Karpas-422 (cell line): ENCODE measurements around the gene AQP3. TPM values are rescaled to one million over a fixed set of nuclear protein-coding genes. Genes with fewer than 3 reads are reported as not detected.
"Not testable (repeated sequence)": the region's sequence is repeated elsewhere in the genome, so short reads cannot be mapped to it uniquely, and the experiment has no call there.

Source experiments
- DNase-seq: peaks from one replicate; pipeline ENCODE4 v3.0.0-alpha.2; 2015
- H2AFZ ChIP-seq: fragments of 200-600 bp; sonication (generic); 2 replicates; pipeline ENCODE4 v1.6.1; 2014; ENCODE audit warnings: antibody characterized with exemption, low read length, mixed read lengths
- H3K27ac ChIP-seq: fragments of 200-600 bp; sonication (generic); 2 replicates; pipeline ENCODE4 v1.5.1; 2014; ENCODE audit warnings: mild to moderate bottlenecking, low read length, moderate library complexity
- H3K27me3 ChIP-seq: fragments of 200-600 bp; sonication (generic); 2 replicates; pipeline ENCODE4 v1.6.1; 2014; ENCODE audit warnings: low read length, mixed read lengths
- H3K36me3 ChIP-seq: fragments of 200-600 bp; sonication (generic); 2 replicates; pipeline ENCODE4 v1.6.1; 2014; ENCODE audit warnings: low read length, mixed read lengths; ENCODE audit not compliant: insufficient read depth
- H3K4me1 ChIP-seq: fragments of 200-600 bp; sonication (generic); 2 replicates; pipeline ENCODE4 v1.6.1; 2014; ENCODE audit warnings: mild to moderate bottlenecking, low read length, mixed read lengths
- H3K4me2 ChIP-seq: fragments of 200-600 bp; sonication (generic); 2 replicates; pipeline ENCODE4 v1.6.1; 2014; ENCODE audit warnings: low read length, low read depth, mild to moderate bottlenecking; ENCODE audit not compliant: poor library complexity, severe bottlenecking
- H3K4me3 ChIP-seq: fragments of 200-600 bp; sonication (generic); 2 replicates; pipeline ENCODE4 v1.5.1; 2014; ENCODE audit warnings: mild to moderate bottlenecking, antibody characterized with exemption, low read length, mixed read lengths
- H3K79me2 ChIP-seq: fragments of 200-600 bp; sonication (generic); 2 replicates; pipeline ENCODE4 v1.6.1; 2014; ENCODE audit warnings: mild to moderate bottlenecking, low read length, mixed read lengths
- H3K9ac ChIP-seq: fragments of 200-600 bp; sonication (generic); 2 replicates; pipeline ENCODE4 v1.6.0; 2014; ENCODE audit warnings: low read length
- H3K9me2 ChIP-seq: fragments of 200-600 bp; sonication (generic), shearing (Covaris generic); replicated peaks from 2 replicates; pipeline ENCODE4 v1.6.0; 2014; ENCODE audit warnings: mild to moderate bottlenecking, low read length, moderate library complexity; ENCODE audit not compliant: insufficient read depth
- H3K9me3 ChIP-seq: fragments of 300-700, 200-600 bp; sonication (generic); 2 replicates; pipeline ENCODE4 v1.6.1; 2014; ENCODE audit warnings: low read length, mixed read lengths
- H4K20me1 ChIP-seq: fragments of 200-600 bp; sonication (generic); 2 replicates; pipeline ENCODE4 v1.6.1; 2014; ENCODE audit warnings: mild to moderate bottlenecking, antibody characterized with exemption, low read length, low read depth; ENCODE audit not compliant: insufficient read depth
- total RNA-seq: library from RNA; depleted of rRNA; stranded (reverse); fragments of >200 nt; shearing (Covaris generic); gene quantifications from 2 replicates; pipeline ENCODE4 v1.2.3, GENCODE V29; 2014; ENCODE audit warnings: low replicate concordance

The AQP3 gene
- total RNA-seq, 1 experiment from 2014 or later = not detected

GRCh38 chr9:33425128-33425533, 22.3 kb downstream of the AQP3 start:
- Histone ChIP-seq H3K4me1 (no peaks in the 10 kb centered on the region), H3K27ac (no peak overlapping the region), H3K4me2 (no peak overlapping the region), H3K4me3 (no peak overlapping the region), H3K27me3 (no peaks in the 10 kb centered on the region), H2AFZ (no peak overlapping the region), H3K9ac (no peak overlapping the region), H3K36me3 (no peaks in the 10 kb centered on the region), H3K79me2 (no peaks in the 10 kb centered on the region), H4K20me1 (no peaks in the 10 kb centered on the region), H3K9me3 (no peaks in the 10 kb centered on the region), H3K9me2 (no peaks in the 10 kb centered on the region)
- DNase-seq = no peak

GRCh38 chr9:33424492-33424891, 22.9 kb downstream of the AQP3 start:
- H3K4me3 ChIP-seq, H3K4me1 ChIP-seq, DNase-seq, H3K4me2 ChIP-seq, H3K9ac ChIP-seq, H3K27ac ChIP-seq, H3K36me3 ChIP-seq, H2AFZ ChIP-seq, H3K27me3 ChIP-seq, H3K9me2 ChIP-seq, H3K9me3 ChIP-seq, H4K20me1 ChIP-seq, H3K79me2 ChIP-seq: not testable (repeated sequence)

- not testable (repeated sequence) for H3K27me3 ChIP-seq, H3K4me3 ChIP-seq, H4K20me1 ChIP-seq, H3K9me2 ChIP-seq, H3K4me2 ChIP-seq, H3K4me1 ChIP-seq, H3K79me2 ChIP-seq, H3K36me3 ChIP-seq, H3K9ac ChIP-seq, H3K27ac ChIP-seq, H3K9me3 ChIP-seq, H2AFZ ChIP-seq, DNase-seq
Observed at GRCh38 chr9:33424043-33424442, 23.4 kb downstream of the AQP3 start.

- H3K9me3 ChIP-seq = no peaks in the 10 kb centered on the region
- no peak overlapping the region for H3K27ac ChIP-seq
- H3K9me2 ChIP-seq = no peaks in the 10 kb centered on the region
- H3K4me1 ChIP-seq = peaks cover 3% of the 10 kb centered on the region
- H3K36me3 ChIP-seq = no peaks in the 10 kb centered on the region
- H3K4me2 ChIP-seq = no peak overlapping the region
- no peaks in the 10 kb centered on the region for H4K20me1 ChIP-seq
- H2AFZ ChIP-seq = no peak overlapping the region
- no peak overlapping the region for H3K9ac ChIP-seq
- H3K79me2 ChIP-seq = no peaks in the 10 kb centered on the region
- DNase-seq = no peak
- no peaks in the 10 kb centered on the region for H3K27me3 ChIP-seq
- no peak overlapping the region for H3K4me3 ChIP-seq
Observed at GRCh38 chr9:33419708-33420303, 27.6 kb downstream of the AQP3 start.

GRCh38 chr9:33418090-33418489, 29.3 kb downstream of the AQP3 start:
- H3K9me3 ChIP-seq = no peaks in the 10 kb centered on the region
- H3K79me2 ChIP-seq = no peaks in the 10 kb centered on the region
- no peak overlapping the region for H3K9ac ChIP-seq
- H2AFZ ChIP-seq = no peak overlapping the region
- no peaks in the 10 kb centered on the region for H4K20me1 ChIP-seq
- no peak overlapping the region for H3K4me2 ChIP-seq
- H3K27ac ChIP-seq = no peak overlapping the region
- no peaks in the 10 kb centered on the region for H3K9me2 ChIP-seq
- H3K4me3 ChIP-seq = no peak overlapping the region
- peaks cover 3% of the 10 kb centered on the region for H3K4me1 ChIP-seq
- peak; percentile 24 for DNase-seq
- H3K36me3 ChIP-seq = no peaks in the 10 kb centered on the region
- H3K27me3 ChIP-seq = no peaks in the 10 kb centered on the region

- H3K4me2 ChIP-seq = no peak overlapping the region
- H3K9me3 ChIP-seq = no peaks in the 10 kb centered on the region
- no peak overlapping the region for H2AFZ ChIP-seq
- no peaks in the 10 kb centered on the region for H3K9me2 ChIP-seq
- H3K9ac ChIP-seq = no peak overlapping the region
- H3K4me3 ChIP-seq = no peak overlapping the region
- no peaks in the 10 kb centered on the region for H3K79me2 ChIP-seq
- H3K4me1 ChIP-seq = peaks cover 3% of the 10 kb centered on the region
- no peaks in the 10 kb centered on the region for H3K27me3 ChIP-seq
- H3K27ac ChIP-seq = no peak overlapping the region
- H3K36me3 ChIP-seq = no peaks in the 10 kb centered on the region
- no peaks in the 10 kb centered on the region for H4K20me1 ChIP-seq
- no peak for DNase-seq
Observed at GRCh38 chr9:33416996-33417395, 30.4 kb downstream of the AQP3 start.

GRCh38 chr9:33415501-33416038, 31.8 kb downstream of the AQP3 start:
- Histone ChIP-seq H3K36me3 (no peaks in the 10 kb centered on the region), H3K9me3 (no peaks in the 10 kb centered on the region), H3K9me2 (no peaks in the 10 kb centered on the region), H3K4me2 (no peak overlapping the region), H3K27me3 (no peaks in the 10 kb centered on the region), H3K4me1 (peaks cover 3% of the 10 kb centered on the region), H3K4me3 (no peak overlapping the region), H3K9ac (no peak overlapping the region), H2AFZ (no peak overlapping the region), H4K20me1 (no peaks in the 10 kb centered on the region), H3K79me2 (no peaks in the 10 kb centered on the region), H3K27ac (no peak overlapping the region)
- DNase-seq = peak; percentile 88

GRCh38 chr9:33414889-33415500, 32.4 kb downstream of the AQP3 start:
- Histone ChIP-seq H3K27ac (no peak overlapping the region), H3K9me2 (no peaks in the 10 kb centered on the region), H3K79me2 (no peaks in the 10 kb centered on the region), H3K27me3 (no peaks in the 10 kb centered on the region), H3K36me3 (no peaks in the 10 kb centered on the region), H3K9me3 (no peaks in the 10 kb centered on the region), H3K4me3 (no peak overlapping the region), H3K4me2 (no peak overlapping the region), H3K9ac (no peak overlapping the region), H4K20me1 (no peaks in the 10 kb centered on the region), H2AFZ (no peak overlapping the region), H3K4me1 (peaks cover 3% of the 10 kb centered on the region)
- DNase-seq = no peak
